ENCODE measurements around the gene EVX2. TPM values are rescaled to one million over a fixed set of nuclear protein-coding genes. Genes with fewer than 3 reads are reported as not detected.

Gene EVX2
- total and polyA plus RNA-seq, 2 of the 4 experiments (the other 2 are of a cell fraction) = not detected

DNA sequence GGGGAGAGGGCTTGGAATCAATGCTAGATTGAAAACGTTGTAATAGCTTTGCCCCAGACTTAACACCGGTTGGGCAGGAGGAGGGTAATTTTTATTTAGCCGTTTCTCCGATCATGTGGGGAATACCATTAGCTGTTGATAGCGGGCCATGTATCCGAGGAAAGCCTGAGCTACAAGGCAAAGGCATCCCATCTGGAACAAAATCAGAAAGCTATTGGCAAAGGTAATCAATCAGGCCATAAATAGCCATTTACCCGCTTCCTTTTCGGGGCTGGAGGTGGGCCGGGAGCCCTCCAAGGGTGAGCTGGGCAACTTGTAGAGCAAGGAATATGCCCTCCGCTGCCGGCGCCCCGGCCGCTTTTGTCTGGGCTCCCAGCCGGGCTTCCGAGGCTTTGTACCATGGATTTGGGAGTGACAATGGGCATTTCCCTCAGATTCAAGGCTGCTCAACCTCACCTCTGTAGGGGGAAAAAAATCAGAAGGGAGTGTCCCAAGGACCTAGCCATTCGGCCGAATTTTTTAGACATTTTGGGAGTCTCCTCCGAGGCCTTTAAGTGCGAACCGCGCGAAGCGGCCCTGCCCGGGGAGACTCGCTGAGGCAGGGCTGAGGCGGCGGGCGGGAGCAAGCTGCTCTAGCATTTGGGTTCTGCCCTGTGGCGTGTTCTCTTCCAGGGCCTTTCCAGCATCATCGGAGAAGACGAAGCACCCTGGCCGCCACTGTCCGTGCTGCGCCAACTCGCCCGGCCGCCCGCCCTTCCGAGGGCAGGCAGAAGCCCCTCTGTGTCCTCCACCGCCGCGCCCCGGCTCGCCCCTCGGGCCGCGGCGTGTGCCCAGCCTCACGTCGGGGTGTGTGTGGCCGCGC lies 37.7 kb upstream of the EVX2 start:
- no peak overlapping the region for H2BK120ac ChIP-seq (ENCODE audit: low read depth, low read length)
- in situ Hi-C loops (cut with MboI; ENCODE audit: low sequenced_read_pairs) (loop anchor here (10.0 kb wide), 2 partner anchors 333 to 1033 kb away; no protein-coding TSS in a partner anchor), intact Hi-C loops (cut with micrococcal nuclease) (no loop called here), dilution Hi-C loops (cut with HindIII; ENCODE audit: low sequenced_read_pairs, unreplicated experiment) (no loop called here)
- H4K91ac ChIP-seq (ENCODE audit: insufficient read depth, low read depth, low read length) = no peak overlapping the region
- H3K27me3 ChIP-seq (ENCODE audit: control insufficient read depth, insufficient read depth, low read length) = peaks cover 96% of the 10 kb centered on the region
- peak overlapping the region; percentile 65 for H2AK9ac ChIP-seq (replicated peaks; ENCODE audit: low read depth, low read length, poor library complexity)
- H3K4me3 ChIP-seq (ENCODE audit: insufficient read depth, low read depth, low read length) = no peak overlapping the region
- H2BK20ac ChIP-seq (ENCODE audit: low read depth, low read length) = no peak overlapping the region
- H3K14ac ChIP-seq (replicated peaks; ENCODE audit: low read depth, low read length) = no peak overlapping the region
- ChIA-PET POLR2A (ENCODE audit: unreplicated experiment) (no interaction called here), CTCF (interaction anchor here (1.5 kb wide), 1 partner anchor 10 kb away, joined by 3 read pairs; no protein-coding TSS in a partner anchor)
- H3K4me1 ChIP-seq (ENCODE audit: control insufficient read depth, insufficient read depth, low read length) = no peaks in the 10 kb centered on the region
- H3K4me2 ChIP-seq (ENCODE audit: low read depth, low read length) = no peak overlapping the region
- BruUV-seq (replicated peaks) = no TSS peak
- no peaks in the 10 kb centered on the region; the same call in 1 of the 2 replicates for H4K20me1 ChIP-seq (ENCODE audit: insufficient read depth, low read length)
- no peak overlapping the region for H3K56ac ChIP-seq (ENCODE audit: extremely low read depth, insufficient read depth, low read length)
- H3K9me1 ChIP-seq (ENCODE audit: insufficient read depth, low read length) = no peaks in the 10 kb centered on the region
- no peak overlapping the region for H3K27ac ChIP-seq (ENCODE audit: insufficient read depth, low read length)
- H3K79me1 ChIP-seq (ENCODE audit: low read depth in 1 of 2, low read length in 2 of 2) = no peaks in the 10 kb centered on the region
- H3K4ac ChIP-seq (ENCODE audit: low read depth, low read length) = no peak overlapping the region
- WGBS, 2 experiments (ENCODE audit: extremely low coverage in 2 of 2, insufficient read length in 1 of 2) = 7% methylated on average over 8 of the region's 53 CpGs; no CpG with 5 or more reads in 1 of the 2 experiments
- TF ChIP-seq MAFK (IDR thresholded peaks at IDR 0.05; ENCODE audit: low read depth, low read length) = no peak
- TF ChIP-seq NFE2L2 (IDR thresholded peaks at IDR 0.05; ENCODE audit: low read depth, low read length) = no peak
- TF ChIP-seq CEBPB (IDR thresholded peaks at IDR 0.05; ENCODE audit: low read depth, low read length) = no peak
- TF ChIP-seq BHLHE40 (IDR thresholded peaks at IDR 0.05; ENCODE audit: low read depth, low read length) = no peak
- TF ChIP-seq USF2 (IDR thresholded peaks at IDR 0.05; ENCODE audit: low read depth, low read length) = no peak
- no peak for TF ChIP-seq MAZ (IDR thresholded peaks at IDR 0.05; ENCODE audit: borderline replicate concordance, low read depth, low read length)
- TF ChIP-seq ELK1 (IDR thresholded peaks at IDR 0.05; ENCODE audit: borderline replicate concordance, low read depth, low read length) = no peak
- no peak for TF ChIP-seq MXI1 (IDR thresholded peaks at IDR 0.05; ENCODE audit: borderline replicate concordance, low read depth, low read length)
- H4K8ac ChIP-seq (ENCODE audit: low read depth in 2 of 2, low read length in 2 of 2) = no peak overlapping the region
- no peak overlapping the region for H2AK5ac ChIP-seq (ENCODE audit: low read depth, low read length)
- H3K18ac ChIP-seq (ENCODE audit: low read depth, low read length) = no peak overlapping the region
- peaks cover 13% of the 10 kb centered on the region for H3K9me3 ChIP-seq (ENCODE audit: control insufficient read depth, insufficient read depth, low read length)
- no peak overlapping the region for H3K23ac ChIP-seq (ENCODE audit: low read depth, low read length)
- no peak overlapping the region for H2BK15ac ChIP-seq (ENCODE audit: low read depth, low read length)
- no peaks in the 10 kb centered on the region for H3K36me3 ChIP-seq (ENCODE audit: control insufficient read depth, insufficient read depth, low read length)
- no peak for DNase-seq
- no peak overlapping the region for H2AFZ ChIP-seq (replicated peaks; ENCODE audit: low read length, poor library complexity)
- no peak overlapping the region for H4K5ac ChIP-seq (ENCODE audit: low read depth, low read length)
- no peak overlapping the region for H2BK5ac ChIP-seq (ENCODE audit: low read depth, low read length, poor library complexity, severe bottlenecking)
- no peak overlapping the region for H3K9ac ChIP-seq (ENCODE audit: low read depth, low read length)
- no peak for ATAC-seq (ENCODE audit: low read depth)

Measured in IMR-90 (cell line).